HuH-7.5 (cell line): ENCODE measurements around the gene MGRN1.
A peak's percentile ranks its signal among the peaks of the same experiment; 100 is the strongest.

Source experiments
- DNase-seq: peaks from one replicate; pipeline ENCODE4 v3.0.0; 2011; ENCODE audit warnings: low spot score

Gene MGRN1

GRCh38 chr16:4687946-4688673 is 63.5 kb downstream of the MGRN1 start:
- DNase-seq: no peak

- no peak for DNase-seq
Measured at GRCh38 chr16:4688674-4689045, 64.0 kb downstream of the MGRN1 start.

GRCh38 chr16:4689091-4689671 is 64.6 kb downstream of the MGRN1 start:
- DNase-seq: no peak

GRCh38 chr16:4689864-4690704 is 65.5 kb downstream of the MGRN1 start:
- DNase-seq: no peak

GRCh38 chr16:4690946-4691665 is 66.5 kb downstream of the MGRN1 start:
- DNase-seq: no peak

GRCh38 chr16:4691666-4692412 is 67.2 kb downstream of the MGRN1 start:
- DNase-seq: no peak

GRCh38 chr16:4692460-4693295 is 68.1 kb downstream of the MGRN1 start:
- no peak for DNase-seq

GRCh38 chr16:4693296-4693955 is 68.8 kb downstream of the MGRN1 start, which contains the start of gene NUDT16L1:
NUDT16L1 (plus strand) TSS chr16:4693562; CDS start chr16:4693727, 165 bp downstream.
- peak; percentile 99 for DNase-seq

- peak; percentile 64 for DNase-seq
Measured at GRCh38 chr16:4693956-4694641, 69.5 kb downstream of the MGRN1 start.

GRCh38 chr16:4694642-4695451 is 70.2 kb downstream of the MGRN1 start:
- no peak for DNase-seq

- no peak for DNase-seq
Measured at GRCh38 chr16:4695473-4696171, 71.0 kb downstream of the MGRN1 start.

- DNase-seq: no peak
Measured at GRCh38 chr16:4696172-4696904, 71.7 kb downstream of the MGRN1 start.

GRCh38 chr16:4696905-4697847 is 72.5 kb downstream of the MGRN1 start:
- DNase-seq: no peak

GRCh38 chr16:4697848-4698291 is 73.2 kb downstream of the MGRN1 start:
- no peak for DNase-seq

- DNase-seq: no peak
Measured at GRCh38 chr16:4698321-4699045, 73.9 kb downstream of the MGRN1 start.
